CD1c-positive myeloid dendritic cell (primary cell): ENCODE data around the gene MND1.
A peak's percentile ranks its signal among the peaks of the same experiment; 100 is the strongest.
"Not testable (repeated sequence)": the region's sequence is repeated elsewhere in the genome, so short reads cannot be mapped to it uniquely, and the experiment has no call there.

Experiments used
- DNase-seq: peaks from one replicate; pipeline ENCODE4 v3.0.0-alpha.2; 2016; ENCODE audit errors: extremely low spot score

MND1 gene

GRCh38 chr4:153403726-153404125, 59.2 kb downstream of the MND1 start:
- DNase-seq = no peak

GRCh38 chr4:153407906-153408305, 63.4 kb downstream of the MND1 start:
- no peak for DNase-seq

- no peak for DNase-seq
Measured at GRCh38 chr4:153408932-153409331, 64.4 kb downstream of the MND1 start.

- no peak for DNase-seq
Measured at GRCh38 chr4:153409412-153409811, 64.9 kb downstream of the MND1 start.

GRCh38 chr4:153409924-153410501, 65.5 kb downstream of the MND1 start:
- DNase-seq = no peak

- no peak for DNase-seq
Measured at GRCh38 chr4:153413842-153414241, 69.4 kb downstream of the MND1 start.

GRCh38 chr4:153416456-153416855, 72.0 kb downstream of the MND1 start:
- DNase-seq = not testable (repeated sequence)

- DNase-seq = no peak
Measured at GRCh38 chr4:153418121-153418520, 73.6 kb downstream of the MND1 start.

GRCh38 chr4:153418558-153418957, 74.1 kb downstream of the MND1 start:
- DNase-seq = no peak

GRCh38 chr4:153419029-153419428, 74.5 kb downstream of the MND1 start:
- DNase-seq = no peak

GRCh38 chr4:153419673-153420278, 75.3 kb downstream of the MND1 start:
- peak; percentile 39 for DNase-seq

GRCh38 chr4:153420361-153420760, 75.9 kb downstream of the MND1 start:
- no peak for DNase-seq

- no peak for DNase-seq
Measured at GRCh38 chr4:153421941-153422340, 77.5 kb downstream of the MND1 start.

- no peak for DNase-seq
Measured at GRCh38 chr4:153426207-153426885, 81.9 kb downstream of the MND1 start.

- DNase-seq = no peak
Measured at GRCh38 chr4:153427363-153428071, 83.0 kb downstream of the MND1 start.

- DNase-seq = no peak
Measured at GRCh38 chr4:153428941-153429475, 84.5 kb downstream of the MND1 start.

- DNase-seq = peak; percentile 91
Measured at GRCh38 chr4:153432965-153433753, 88.7 kb downstream of the MND1 start.

GRCh38 chr4:153433754-153434105, 89.2 kb downstream of the MND1 start:
- no peak for DNase-seq

- no peak for DNase-seq
Measured at GRCh38 chr4:153434190-153434589, 89.7 kb downstream of the MND1 start.

GRCh38 chr4:153438916-153439756, 94.6 kb downstream of the MND1 start:
- no peak for DNase-seq

GRCh38 chr4:153439831-153440230, 95.3 kb downstream of the MND1 start:
- no peak for DNase-seq
